Stomach (tissue), 4 donors: ENCODE results near the gene SETD9.

ENCODE experiments used
- POLR2A ChIP-seq, 4 donors: fragments of 450-650 bp; IDR thresholded peaks; one replicate each; pipeline ENCODE4 v1.6.1; 2016; ENCODE audit warnings: antibody characterized with exemption in 4 of 4, control low read depth in 2 of 4, mild to moderate bottlenecking in 1 of 4, moderate library complexity in 1 of 4
- POLR2AphosphoS5 ChIP-seq, 3 donors: sonication (generic); formaldehyde crosslinking; IDR thresholded peaks; one replicate each; pipeline ENCODE4 v1.6.1; 2016; ENCODE audit warnings: antibody characterized with exemption in 3 of 3
- TF ChIP-seq, protein P1 (sequence below), 7 experiments: fragments of 450-650 bp in 4 of 7; fragments of 200-600 bp in 3 of 7; sonication (generic) in 3 of 7; IDR thresholded peaks; one replicate each; pipeline ENCODE4 v1.5.1; 2016 to 2019; ENCODE audit warnings: antibody characterized with exemption in 7 of 7, control low read depth in 2 of 7, mild to moderate bottlenecking in 1 of 7

DNA sequence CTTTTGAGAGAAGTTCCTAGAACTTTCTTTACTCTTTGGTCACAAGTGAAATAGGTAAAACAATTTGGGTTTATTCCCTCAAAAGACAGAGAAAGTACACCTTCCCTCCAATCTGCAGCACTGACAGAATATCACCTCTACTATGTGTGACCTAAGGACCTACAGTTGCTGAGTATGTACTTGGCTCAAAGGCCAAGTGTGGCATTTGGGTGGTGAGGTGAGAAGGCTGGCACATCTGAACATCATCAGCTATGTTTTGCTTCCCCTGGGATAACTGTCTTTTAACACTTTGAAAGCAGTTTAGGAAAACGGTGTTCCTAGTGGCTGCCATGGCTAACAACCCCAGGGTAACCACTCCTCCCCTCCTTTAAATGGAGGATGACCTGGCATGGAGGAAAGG is 24.9 kb downstream of the SETD9 start:
- no peak for TF ChIP-seq POLR2A (IDR thresholded peaks at IDR 0.05)
- TF ChIP-seq, protein P1, sequence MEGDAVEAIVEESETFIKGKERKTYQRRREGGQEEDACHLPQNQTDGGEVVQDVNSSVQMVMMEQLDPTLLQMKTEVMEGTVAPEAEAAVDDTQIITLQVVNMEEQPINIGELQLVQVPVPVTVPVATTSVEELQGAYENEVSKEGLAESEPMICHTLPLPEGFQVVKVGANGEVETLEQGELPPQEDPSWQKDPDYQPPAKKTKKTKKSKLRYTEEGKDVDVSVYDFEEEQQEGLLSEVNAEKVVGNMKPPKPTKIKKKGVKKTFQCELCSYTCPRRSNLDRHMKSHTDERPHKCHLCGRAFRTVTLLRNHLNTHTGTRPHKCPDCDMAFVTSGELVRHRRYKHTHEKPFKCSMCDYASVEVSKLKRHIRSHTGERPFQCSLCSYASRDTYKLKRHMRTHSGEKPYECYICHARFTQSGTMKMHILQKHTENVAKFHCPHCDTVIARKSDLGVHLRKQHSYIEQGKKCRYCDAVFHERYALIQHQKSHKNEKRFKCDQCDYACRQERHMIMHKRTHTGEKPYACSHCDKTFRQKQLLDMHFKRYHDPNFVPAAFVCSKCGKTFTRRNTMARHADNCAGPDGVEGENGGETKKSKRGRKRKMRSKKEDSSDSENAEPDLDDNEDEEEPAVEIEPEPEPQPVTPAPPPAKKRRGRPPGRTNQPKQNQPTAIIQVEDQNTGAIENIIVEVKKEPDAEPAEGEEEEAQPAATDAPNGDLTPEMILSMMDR (IDR thresholded peaks at IDR 0.05): no peak
- TF ChIP-seq POLR2AphosphoS5 (IDR thresholded peaks at IDR 0.05): no peak
